Panc1 (cell line): Measurements from ENCODE around the gene ME1. TPM values are rescaled to one million over a fixed set of nuclear protein-coding genes. Genes with fewer than 3 reads are reported as not detected.
"Not testable (repeated sequence)": the region's sequence is repeated elsewhere in the genome, so short reads cannot be mapped to it uniquely, and the experiment has no call there.

Experiments used
- ATAC-seq: fragments of 200-7000 bp; cut with Tn5 transposase; 2 replicates; pipeline ENCODE4 v1.9.1; 2020; ENCODE audit warnings: mild to moderate bottlenecking, moderate library complexity
- BruUV-seq: library from RNA; stranded (reverse); fragments of 400-500 nt; replicated peaks from 2 replicates; lab custom pipeline; 2021; lab: Mats Ljungman, UMichigan
- CTCF ChIA-PET: fragments of 300-600 bp; sonication (Branson Sonifier 250); formaldehyde crosslinking; loops from one replicate; lab custom pipeline; 2022; ENCODE audit warnings: antibody characterized with exemption; lab: Charles Lee
- POLR2A ChIA-PET: fragments of 300-600 bp; sonication (Branson Sonifier 250); formaldehyde crosslinking; loops from one replicate; lab custom pipeline; 2022; ENCODE audit warnings: antibody characterized with exemption; lab: Charles Lee
- DNase-seq: peaks from one replicate; pipeline ENCODE4 v3.0.0-alpha.2; 2010; ENCODE audit warnings: low read depth, low spot score
- H3K27ac ChIP-seq: 2 replicates; pipeline ENCODE4 v1.5.1; 2011; ENCODE audit warnings: mild to moderate bottlenecking, low read length, inconsistent platforms
- H3K27me3 ChIP-seq: fragments of 200-500 bp; sonication (Bioruptor generic); 2 replicates; pipeline ENCODE4 v1.6.0; 2014; ENCODE audit warnings: low read length, inconsistent platforms; ENCODE audit not compliant: control insufficient read depth, insufficient read depth
- H3K36me3 ChIP-seq: fragments of 200-500 bp; sonication (Bioruptor generic); 2 replicates; pipeline ENCODE4 v1.5.1; 2014; ENCODE audit warnings: inconsistent platforms, mild to moderate bottlenecking, low read length, moderate library complexity; ENCODE audit not compliant: control insufficient read depth, insufficient read depth
- H3K4me1 ChIP-seq: 2 replicates; pipeline ENCODE4 v1.5.1; 2011; ENCODE audit warnings: inconsistent platforms, mild to moderate bottlenecking, low read length, moderate library complexity; ENCODE audit not compliant: control insufficient read depth, insufficient read depth
- H3K4me3 ChIP-seq, 2 experiments: 2 replicates each; pipeline ENCODE4 v1.5.1; 2011 to 2012; ENCODE audit warnings: low read depth in 2 of 2, low read length in 2 of 2, mild to moderate bottlenecking in 2 of 2, inconsistent platforms in 1 of 2, moderate library complexity in 1 of 2
- H3K9me3 ChIP-seq: fragments of 200-500 bp; sonication (Bioruptor generic); 2 replicates; pipeline ENCODE4 v1.5.1; 2014; ENCODE audit warnings: low read depth, mild to moderate bottlenecking, inconsistent platforms, low read length, moderate library complexity; ENCODE audit not compliant: control insufficient read depth, insufficient read depth
- CTCF ChIP-seq: fragments of 450-650 bp; IDR thresholded peaks from 2 replicates; pipeline ENCODE4 v1.5.1; 2017; ENCODE audit warnings: mild to moderate bottlenecking
- POLR2AphosphoS5 ChIP-seq: IDR thresholded peaks from 2 replicates; pipeline ENCODE4 v1.6.1; 2012; ENCODE audit warnings: mild to moderate bottlenecking, low read depth, low read length, moderate library complexity
- REST ChIP-seq, 2 experiments: IDR thresholded peaks; 2 replicates each; pipeline ENCODE4 v1.6.1; 2011 to 2012; ENCODE audit warnings: low read depth in 2 of 2, control low read depth in 1 of 2, low read length in 1 of 2, mild to moderate bottlenecking in 1 of 2, moderate library complexity in 1 of 2; ENCODE audit not compliant: insufficient read depth in 1 of 2
- SIN3A ChIP-seq: IDR thresholded peaks from 2 replicates; pipeline ENCODE4 v1.6.1; 2012; ENCODE audit warnings: low read depth, mild to moderate bottlenecking, low read length, moderate library complexity, borderline replicate concordance; ENCODE audit not compliant: insufficient read depth
- TCF7L2 ChIP-seq: IDR thresholded peaks from 2 replicates; pipeline ENCODE4 v1.6.1; 2011; ENCODE audit warnings: mild to moderate bottlenecking, low read depth, low read length, inconsistent platforms
- in situ Hi-C: cut with HindIII; loops from 2 replicates; pipeline ENCODE4 v1.10.0; 2016; ENCODE audit warnings: low sequenced_read_pairs, low pct_unique_long_range_greater_than_20kb
- intact Hi-C: fragments of 100-400 bp; cut with micrococcal nuclease; formaldehyde crosslinking; loops from one replicate; pipeline ENCODE4 v1.10.0; 2022; ENCODE audit not compliant: unreplicated experiment
- total RNA-seq: library from RNA; stranded (reverse); gene quantifications from one replicate; pipeline ENCODE4 v1.2.1, GENCODE V29; 2021; ENCODE audit not compliant: unreplicated experiment

Gene ME1
- total RNA-seq, 1 experiment from 2014 or later = 19.7 TPM

GRCh38 chr6:83257791-83258190 lies 173.1 kb downstream of the ME1 start:
- no TSS peak for BruUV-seq

GRCh38 chr6:83256719-83257118 lies 174.1 kb downstream of the ME1 start:
- H3K27ac ChIP-seq, H3K36me3 ChIP-seq, BruUV-seq, H3K9me3 ChIP-seq, DNase-seq, POLR2A ChIA-PET, CTCF ChIA-PET, ATAC-seq, H3K4me3 ChIP-seq, H3K4me1 ChIP-seq, intact Hi-C loops, in situ Hi-C loops, H3K27me3 ChIP-seq: not testable (repeated sequence)

More at GRCh38 chr6:83257791-83258190, 173.1 kb downstream of the ME1 start:
- Histone ChIP-seq H3K27ac (no peak overlapping the region), H3K36me3 (no peaks in the 10 kb centered on the region), H3K4me3 (no peak overlapping the region), H3K27me3 (no peaks in the 10 kb centered on the region), H3K4me1 (no peaks in the 10 kb centered on the region), H3K9me3 (no peaks in the 10 kb centered on the region)
- POLR2A ChIA-PET = no interaction called here
- TF ChIP-seq REST (IDR thresholded peaks at IDR 0.05; ENCODE audit: insufficient read depth in 1 of 2, low read depth in 2 of 2, low read length in 1 of 2) = no peak
- no peak for TF ChIP-seq POLR2AphosphoS5
- TF ChIP-seq SIN3A = no peak
- TF ChIP-seq CTCF = no peak
- no peak for TF ChIP-seq TCF7L2
- intact Hi-C loops (no loop called here), in situ Hi-C loops (no loop called here)
- DNase-seq (no peak), ATAC-seq (no peak)
- CTCF ChIA-PET = no interaction called here

- ATAC-seq (no peak), DNase-seq (no peak)
- TF ChIP-seq REST (IDR thresholded peaks at IDR 0.05; ENCODE audit: insufficient read depth in 1 of 2, low read depth in 2 of 2, low read length in 1 of 2) (no peak), POLR2AphosphoS5 (no peak), CTCF (no peak), TCF7L2 (no peak)
- Histone ChIP-seq H3K27ac (no peak overlapping the region), H3K27me3 (no peaks in the 10 kb centered on the region), H3K9me3 (no peaks in the 10 kb centered on the region), H3K36me3 (no peaks in the 10 kb centered on the region), H3K4me1 (no peaks in the 10 kb centered on the region), H3K4me3 (no peak overlapping the region)
- intact Hi-C loops = no loop called here
- no TSS peak for BruUV-seq
- in situ Hi-C loops = no loop called here
- ChIA-PET POLR2A (interaction anchor here (0.6 kb wide), 1 partner anchor 25 kb away, joined by 3 read pairs; no protein-coding TSS in a partner anchor), CTCF (no interaction called here)
These were observed 178.1 kb downstream of the ME1 start for GRCh38 chr6:83252719-83253118.
